Gastrocnemius medialis (tissue), 4 donors: ENCODE results near the gene C5AR2. TPM values are rescaled to one million over a fixed set of nuclear protein-coding genes. Genes with fewer than 3 reads are reported as not detected.

Experiments
- ATAC-seq, 2 donors: fragments of 150-250 bp; one replicate each; pipeline ENCODE4 v1.9.1; 2016
- DNase-seq, 2 donors: peaks; one replicate each; pipeline ENCODE4 v3.0.0-alpha.2; 2019
- H3K27ac ChIP-seq, 4 donors: fragments of 200-600 bp; sonication (generic); 1 replicate in 1 of 4; 2 replicates in 3 of 4; pipeline ENCODE4 v1.5.1; 2016 to 2018; ENCODE audit warnings: mild to moderate bottlenecking in 2 of 4, moderate library complexity in 1 of 4
- H3K27me3 ChIP-seq, 3 donors: fragments of 200-600 bp; sonication (generic) in 2 of 3; 1 replicate in 1 of 3; 2 replicates in 2 of 3; pipeline versions ENCODE4 v1.5.1 to v1.6.0; 2016 to 2019; ENCODE audit warnings: mild to moderate bottlenecking in 1 of 3, moderate library complexity in 1 of 3
- H3K36me3 ChIP-seq, 2 donors: fragments of 200-600 bp; sonication (generic) in 1 of 2; one replicate each; pipeline ENCODE4 v1.5.1; 2017 to 2018
- H3K4me1 ChIP-seq, 2 donors: fragments of 200-600 bp; sonication (generic) in 1 of 2; one replicate each; pipeline ENCODE4 v1.5.1; 2016 to 2017; ENCODE audit warnings: mild to moderate bottlenecking in 2 of 2
- H3K4me3 ChIP-seq, 4 donors: fragments of 200-600 bp; sonication (generic) in 3 of 4; 1 replicate in 1 of 4; 2 replicates in 3 of 4; pipeline ENCODE4 v1.5.1; 2016 to 2019; ENCODE audit warnings: mild to moderate bottlenecking in 2 of 4
- H3K9me3 ChIP-seq, 3 donors: fragments of 200-600 bp; sonication (generic) in 2 of 3; 1 replicate in 1 of 3; 2 replicates in 2 of 3; pipeline ENCODE4 v1.5.1; 2016 to 2019
- POLR2A ChIP-seq, 2 donors: fragments of 450-650 bp; IDR thresholded peaks; one replicate each; pipeline ENCODE4 v1.6.1; 2017; ENCODE audit warnings: antibody characterized with exemption in 2 of 2, mild to moderate bottlenecking in 2 of 2, moderate library complexity in 2 of 2
- in situ Hi-C, 4 donors: fragments of 200-750 bp; cut with MboI; loops; one replicate each; pipeline versions ENCODE4 v1.15.0 to v1.8.0; 2017; ENCODE audit warnings: low sequenced_read_pairs in 4 of 4
- intact Hi-C: fragments of 100-400 bp; cut with DNase I; formaldehyde crosslinking; loops from one replicate; pipeline ENCODE4 v1.15.1; 2023; ENCODE audit warnings: low total_unique reads
- total RNA-seq, 4 donors: library from RNA; depleted of rRNA; stranded (reverse); fragments of >200 nt; gene quantifications; one replicate each; pipeline versions ENCODE4 v1.1.0 to v1.2.3, GENCODE V29; 2016
- TF ChIP-seq, protein P1 (sequence below), 5 experiments: fragments of 450-650 bp in 3 of 5; fragments of 200-600 bp in 2 of 5; sonication (generic) in 2 of 5; IDR thresholded peaks in 4 of 5; conservative IDR thresholded peaks in 1 of 5; 1 replicate in 4 of 5; 2 replicates in 1 of 5; pipeline ENCODE4 v1.5.1; 2016 to 2019; ENCODE audit warnings: antibody characterized with exemption in 5 of 5, mild to moderate bottlenecking in 3 of 5, moderate library complexity in 3 of 5

C5AR2 gene
- total RNA-seq, 4 donors from 2014 or later, result 0.15 to 0.97 (median 0.32) TPM

DNA sequence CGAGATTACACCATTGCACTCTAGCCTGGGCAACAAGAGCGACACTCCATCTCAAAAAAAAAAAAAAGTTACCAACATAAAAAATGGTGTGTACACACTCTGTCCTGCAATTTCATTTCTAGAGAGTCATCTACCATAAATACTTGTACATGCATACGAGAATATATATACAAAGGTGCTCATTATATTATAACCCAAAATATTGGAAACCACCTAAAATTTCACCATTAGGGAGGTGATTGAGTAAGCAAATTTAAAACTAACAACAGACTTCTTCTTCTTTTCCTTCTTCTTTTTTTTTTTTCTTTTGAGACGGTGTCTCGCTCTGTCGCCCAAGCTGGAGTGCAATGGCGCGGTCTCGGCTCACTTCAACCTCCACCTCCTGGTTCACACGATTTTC, 29.7 kb upstream of the C5AR2 start:
- Histone ChIP-seq H3K4me3 (no peak overlapping the region), H3K9me3 (no peaks in the 10 kb centered on the region), H3K27me3 (no peaks in the 10 kb centered on the region), H3K4me1 (peaks cover 0 to 4% of the 10 kb centered on the region in 2 donors), H3K27ac (no peak overlapping the region), H3K36me3 (no peaks in the 10 kb centered on the region)
- ATAC-seq (no peak), DNase-seq (no peak)
- TF ChIP-seq, protein P1, sequence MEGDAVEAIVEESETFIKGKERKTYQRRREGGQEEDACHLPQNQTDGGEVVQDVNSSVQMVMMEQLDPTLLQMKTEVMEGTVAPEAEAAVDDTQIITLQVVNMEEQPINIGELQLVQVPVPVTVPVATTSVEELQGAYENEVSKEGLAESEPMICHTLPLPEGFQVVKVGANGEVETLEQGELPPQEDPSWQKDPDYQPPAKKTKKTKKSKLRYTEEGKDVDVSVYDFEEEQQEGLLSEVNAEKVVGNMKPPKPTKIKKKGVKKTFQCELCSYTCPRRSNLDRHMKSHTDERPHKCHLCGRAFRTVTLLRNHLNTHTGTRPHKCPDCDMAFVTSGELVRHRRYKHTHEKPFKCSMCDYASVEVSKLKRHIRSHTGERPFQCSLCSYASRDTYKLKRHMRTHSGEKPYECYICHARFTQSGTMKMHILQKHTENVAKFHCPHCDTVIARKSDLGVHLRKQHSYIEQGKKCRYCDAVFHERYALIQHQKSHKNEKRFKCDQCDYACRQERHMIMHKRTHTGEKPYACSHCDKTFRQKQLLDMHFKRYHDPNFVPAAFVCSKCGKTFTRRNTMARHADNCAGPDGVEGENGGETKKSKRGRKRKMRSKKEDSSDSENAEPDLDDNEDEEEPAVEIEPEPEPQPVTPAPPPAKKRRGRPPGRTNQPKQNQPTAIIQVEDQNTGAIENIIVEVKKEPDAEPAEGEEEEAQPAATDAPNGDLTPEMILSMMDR (IDR thresholded peaks at IDR 0.05 in 4 of 5, conservative IDR thresholded peaks at IDR 0.05 in 1 of 5), result no peak
- TF ChIP-seq POLR2A (IDR thresholded peaks at IDR 0.05), result no peak
- intact Hi-C loops, result no loop called here
- in situ Hi-C loops, result no loop called here

DNA sequence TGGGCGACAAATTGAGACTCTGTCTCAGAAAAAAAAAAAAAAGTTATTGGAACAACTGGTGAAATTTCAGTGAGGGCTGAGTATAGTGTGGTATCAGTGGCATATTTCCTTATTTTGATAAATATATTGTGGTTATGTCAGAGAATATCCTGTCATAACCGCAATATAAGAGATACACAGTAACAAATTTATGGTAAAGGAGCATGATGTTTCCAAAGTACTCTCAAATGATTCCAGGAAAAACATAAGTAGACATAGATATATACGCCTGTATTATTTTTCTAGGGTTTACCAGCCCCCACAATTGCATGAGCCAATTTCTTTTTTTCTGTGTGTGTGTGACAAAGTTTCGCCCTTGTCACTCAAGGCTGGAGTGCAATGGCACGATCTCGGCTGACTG, 28.0 kb upstream of the C5AR2 start:
- in situ Hi-C loops (no loop called here), intact Hi-C loops (no loop called here)
- Histone ChIP-seq H3K4me3 (no peak overlapping the region), H3K27ac (no peak overlapping the region), H3K27me3 (no peaks in the 10 kb centered on the region), H3K9me3 (no peaks in the 10 kb centered on the region), H3K36me3 (no peaks in the 10 kb centered on the region), H3K4me1 (peaks cover 0 to 4% of the 10 kb centered on the region in 2 donors)
- DNase-seq (no peak), ATAC-seq (no peak)
- TF ChIP-seq POLR2A (IDR thresholded peaks at IDR 0.05), result no peak
- TF ChIP-seq, protein P1 (IDR thresholded peaks at IDR 0.05 in 4 of 5, conservative IDR thresholded peaks at IDR 0.05 in 1 of 5), result no peak

DNA sequence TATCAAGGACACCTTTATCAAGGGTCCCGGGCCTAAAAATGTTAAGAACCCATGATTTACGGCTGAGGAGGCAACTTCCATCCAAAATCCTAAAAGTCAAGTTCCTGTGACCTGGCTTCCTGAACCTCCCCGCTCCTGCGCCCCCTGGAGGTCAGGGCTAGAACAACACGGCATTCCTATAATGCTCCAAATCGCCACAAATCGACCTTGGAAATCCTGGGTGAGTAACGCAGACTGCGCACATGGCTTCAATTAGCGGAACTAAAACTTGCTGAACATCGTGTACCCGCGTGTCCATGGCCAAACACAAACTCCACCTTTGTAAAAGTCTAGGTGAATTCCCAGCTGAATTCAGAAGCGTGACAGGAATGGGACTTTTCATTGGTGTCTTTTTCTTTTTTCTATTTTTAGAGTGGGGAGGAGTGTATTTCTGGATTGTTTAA, 26.6 kb upstream of the C5AR2 start:
- intact Hi-C loops (no loop called here), in situ Hi-C loops (no loop called here)
- peak; percentile 12 to 59 for DNase-seq
- no peak for TF ChIP-seq POLR2A (IDR thresholded peaks at IDR 0.05)
- TF ChIP-seq, protein P1 (IDR thresholded peaks at IDR 0.05 in 4 of 5, conservative IDR thresholded peaks at IDR 0.05 in 1 of 5), result peak; percentile 71 to 91 (median 79)
- Histone ChIP-seq H3K4me1 (peaks cover 0 to 4% of the 10 kb centered on the region in 2 donors), H3K36me3 (no peaks in the 10 kb centered on the region), H3K9me3 (no peaks in the 10 kb centered on the region), H3K27ac (no peak overlapping the region), H3K27me3 (peaks cover 0 to 5% (median 2%) of the 10 kb centered on the region in 3 donors), H3K4me3 (no peak overlapping the region)
- peak; percentile 30 to 61 for ATAC-seq

DNA sequence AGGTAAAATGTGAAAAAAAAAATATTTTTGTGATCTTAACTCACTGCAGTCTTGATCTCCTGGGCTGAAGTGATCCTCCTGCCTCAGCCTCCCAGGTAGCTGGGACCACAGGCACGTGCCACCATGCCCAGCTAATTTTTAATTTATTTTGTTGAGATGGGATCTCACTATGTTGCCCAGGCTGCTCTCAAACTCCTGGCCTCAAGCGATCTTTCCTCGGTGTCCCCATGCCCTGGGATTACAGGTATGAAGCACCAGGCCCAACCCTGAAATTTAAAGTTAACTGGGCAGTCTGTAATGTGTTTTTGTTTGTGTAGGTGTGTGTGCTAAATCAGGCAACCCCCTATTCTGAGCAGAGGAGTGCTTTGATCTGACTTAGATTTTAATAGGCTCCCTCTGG, 25.7 kb upstream of the C5AR2 start:
- Histone ChIP-seq H3K27me3 (peaks cover 4 to 14% (median 12%) of the 10 kb centered on the region in 3 donors), H3K36me3 (no peaks in the 10 kb centered on the region), H3K4me1 (peaks cover 0 to 4% of the 10 kb centered on the region in 2 donors), H3K9me3 (no peaks in the 10 kb centered on the region), H3K4me3 (no peak overlapping the region), H3K27ac (no peak overlapping the region)
- in situ Hi-C loops (no loop called here), intact Hi-C loops (no loop called here)
- no peak for DNase-seq
- no peak for ATAC-seq
- TF ChIP-seq, protein P1 (IDR thresholded peaks at IDR 0.05 in 4 of 5, conservative IDR thresholded peaks at IDR 0.05 in 1 of 5), result no peak
- no peak for TF ChIP-seq POLR2A (IDR thresholded peaks at IDR 0.05)

DNA sequence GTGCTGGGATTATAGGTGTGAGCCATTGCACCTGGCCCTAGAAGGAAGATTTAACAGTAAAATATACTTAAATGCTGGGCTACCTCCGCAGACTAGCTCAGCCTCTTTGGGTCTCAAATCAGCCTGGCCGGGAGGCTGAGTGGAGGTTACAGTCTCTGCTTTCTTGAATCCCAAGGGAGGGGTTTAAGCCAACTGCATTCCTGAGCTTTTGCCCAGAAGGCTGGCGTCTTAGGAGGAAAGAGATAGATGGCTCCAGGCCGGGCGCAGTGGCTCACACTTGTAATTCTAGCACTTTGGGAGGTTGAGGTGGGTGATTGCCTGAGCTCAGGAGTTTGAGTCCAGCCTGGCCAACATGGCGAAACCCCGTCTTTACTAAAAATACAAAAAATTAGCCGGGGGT, 22.9 kb upstream of the C5AR2 start:
- H3K4me3 ChIP-seq, result no peak overlapping the region
- H3K4me1 ChIP-seq, result peaks cover 0 to 4% of the 10 kb centered on the region in 2 donors
- H3K9me3 ChIP-seq, result no peaks in the 10 kb centered on the region
- TF ChIP-seq, protein P1 (IDR thresholded peaks at IDR 0.05 in 4 of 5, conservative IDR thresholded peaks at IDR 0.05 in 1 of 5), result no peak
- TF ChIP-seq POLR2A (IDR thresholded peaks at IDR 0.05), result no peak
- intact Hi-C loops, result no loop called here
- H3K36me3 ChIP-seq, result no peaks in the 10 kb centered on the region
- H3K27ac ChIP-seq, result no peak overlapping the region
- peaks cover 4 to 25% (median 13%) of the 10 kb centered on the region in 3 donors for H3K27me3 ChIP-seq
- no peak for DNase-seq
- no peak for ATAC-seq
- in situ Hi-C loops, result no loop called here
